Pulmonary artery endothelial cell (primary cell): ENCODE data around the gene AHRR. TPM values are rescaled to one million over a fixed set of nuclear protein-coding genes. Genes with fewer than 3 reads are reported as not detected.
"Not testable (repeated sequence)": the region's sequence is repeated elsewhere in the genome, so short reads cannot be mapped to it uniquely, and the experiment has no call there.

ENCODE experiments used
- DNase-seq: peaks from one replicate; pipeline ENCODE4 v3.0.0-alpha.2; 2011; ENCODE audit warnings: low read depth, low spot score
- total RNA-seq: library from RNA; depleted of rRNA; stranded (reverse); fragments of >200 nt; gene quantifications from 2 replicates; pipeline ENCODE4 v1.2.3, GENCODE V29; 2014

Gene AHRR
- total RNA-seq, 1 donor from 2014 or later: 6.8 TPM

DNA sequence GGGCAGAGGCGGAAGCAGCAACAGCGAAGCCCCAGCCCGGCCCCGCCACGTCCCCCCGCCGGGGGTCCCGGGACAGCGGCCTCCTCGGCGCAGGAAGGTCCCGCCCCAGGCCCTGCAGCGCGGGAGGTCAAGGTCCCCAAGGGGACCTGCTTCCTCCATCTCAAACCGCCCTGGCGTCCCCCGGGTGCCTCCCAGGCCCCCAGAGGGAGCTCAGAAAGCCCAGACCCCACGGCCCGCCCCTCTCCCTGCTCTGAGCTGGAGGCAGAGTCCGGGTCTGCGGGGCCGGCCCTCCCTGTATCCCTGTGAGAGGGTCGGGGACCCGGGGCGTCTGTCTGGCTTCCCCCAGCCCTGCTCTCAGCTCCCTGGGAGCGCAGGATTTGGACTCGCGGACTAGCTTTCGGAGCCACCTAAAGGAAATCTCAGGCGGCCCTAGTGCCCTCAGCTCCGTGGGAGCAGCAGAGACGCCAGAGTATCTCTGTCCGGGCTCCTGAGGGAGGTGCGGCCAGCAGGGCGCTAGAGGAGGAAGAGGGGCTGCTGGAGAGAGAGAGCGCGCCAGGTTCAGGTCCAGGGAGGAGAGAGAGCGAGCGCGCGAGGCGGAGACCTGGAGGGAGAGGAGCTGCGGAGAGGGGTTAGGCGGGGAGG is 152.2 kb downstream of the AHRR start:
- DNase-seq: no peak

DNA sequence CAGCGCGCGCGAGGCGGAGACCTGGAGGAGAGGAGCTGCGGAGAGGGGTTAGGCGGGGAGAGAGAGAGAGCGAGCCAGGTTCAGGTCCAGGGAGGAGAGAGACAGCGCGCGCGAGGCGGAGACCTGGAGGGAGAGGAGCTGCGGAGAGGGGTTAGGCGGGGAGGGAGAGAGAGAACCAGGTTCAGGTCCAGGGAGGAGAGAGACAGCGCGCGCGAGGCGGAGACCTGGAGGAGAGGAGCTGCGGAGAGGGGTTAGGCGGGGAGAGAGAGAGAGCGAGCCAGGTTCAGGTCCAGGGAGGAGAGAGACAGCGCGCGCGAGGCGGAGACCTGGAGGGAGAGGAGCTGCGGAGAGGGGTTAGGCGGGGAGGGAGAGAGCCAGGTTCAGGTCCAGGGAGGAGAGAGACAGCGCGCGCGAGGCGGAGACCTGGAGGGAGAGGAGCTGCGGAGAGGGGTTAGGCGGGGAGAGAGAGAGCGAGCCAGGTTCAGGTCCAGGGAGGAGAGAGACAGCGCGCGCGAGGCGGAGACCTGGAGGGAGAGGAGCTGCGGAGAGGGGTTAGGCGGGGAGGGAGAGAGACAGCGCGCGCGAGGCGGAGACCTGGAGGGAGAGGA is 152.8 kb downstream of the AHRR start:
- DNase-seq: not testable (repeated sequence)

DNA sequence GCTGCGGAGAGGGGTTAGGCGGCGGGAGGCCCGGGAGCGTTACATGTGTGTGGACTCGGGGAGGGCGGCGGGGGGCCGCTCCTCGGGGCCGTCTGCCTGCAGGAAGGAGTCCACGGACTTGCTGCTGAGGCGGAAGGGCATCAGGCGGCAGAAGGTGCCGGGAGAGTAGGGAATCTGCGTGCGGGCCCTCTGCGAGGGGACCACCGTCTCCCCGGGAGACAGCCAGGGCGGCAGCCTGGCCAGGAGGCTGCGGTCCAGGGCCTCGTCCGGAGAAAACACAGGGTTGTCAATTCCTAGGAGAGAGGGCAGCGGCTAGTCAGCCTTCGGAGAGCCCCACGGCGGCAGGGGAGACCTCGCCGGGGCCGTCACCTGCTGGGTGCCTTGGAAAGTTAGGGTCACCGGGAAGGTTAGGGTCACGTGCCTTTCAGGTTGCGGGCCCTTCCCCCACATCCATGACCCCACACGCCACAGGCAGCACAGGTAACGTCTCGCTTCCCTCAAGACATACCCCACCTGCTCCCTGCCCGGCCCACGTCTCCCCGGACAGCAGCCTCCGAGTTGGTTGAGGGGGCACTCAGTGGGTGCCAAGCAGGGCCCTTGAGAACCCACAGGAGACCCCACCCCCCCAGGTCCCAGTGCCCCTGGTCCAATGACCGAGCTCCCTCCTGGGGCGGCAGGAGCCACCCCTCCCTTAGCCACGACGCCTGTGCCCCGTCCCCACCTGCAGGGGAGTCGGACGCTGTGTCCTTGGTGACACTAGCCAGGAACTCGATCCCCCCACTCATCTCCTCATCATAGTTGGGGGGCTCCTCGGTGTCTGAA is 153.5 kb downstream of the AHRR start:
- DNase-seq: no peak

DNA sequence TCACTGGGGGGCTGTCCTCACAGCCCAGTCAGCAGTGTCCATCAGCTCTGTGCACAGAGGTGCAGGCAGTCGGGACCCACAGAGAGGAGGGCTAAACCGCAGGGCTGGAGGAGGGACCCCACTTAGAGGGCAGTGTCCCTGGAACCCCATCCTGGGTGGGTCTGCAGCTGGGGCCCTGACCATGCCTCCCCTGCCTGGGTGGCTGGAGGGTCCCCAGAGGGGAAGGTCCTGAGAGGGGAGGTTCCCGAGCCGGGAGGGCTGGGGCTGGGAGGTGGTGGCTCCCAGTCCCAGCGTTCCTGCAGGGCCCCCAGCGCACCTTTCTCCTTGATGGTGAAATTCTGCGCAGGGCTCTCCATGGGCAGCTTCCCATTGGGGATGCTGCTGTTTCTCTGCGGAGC is 154.2 kb downstream of the AHRR start:
- no peak for DNase-seq

DNA sequence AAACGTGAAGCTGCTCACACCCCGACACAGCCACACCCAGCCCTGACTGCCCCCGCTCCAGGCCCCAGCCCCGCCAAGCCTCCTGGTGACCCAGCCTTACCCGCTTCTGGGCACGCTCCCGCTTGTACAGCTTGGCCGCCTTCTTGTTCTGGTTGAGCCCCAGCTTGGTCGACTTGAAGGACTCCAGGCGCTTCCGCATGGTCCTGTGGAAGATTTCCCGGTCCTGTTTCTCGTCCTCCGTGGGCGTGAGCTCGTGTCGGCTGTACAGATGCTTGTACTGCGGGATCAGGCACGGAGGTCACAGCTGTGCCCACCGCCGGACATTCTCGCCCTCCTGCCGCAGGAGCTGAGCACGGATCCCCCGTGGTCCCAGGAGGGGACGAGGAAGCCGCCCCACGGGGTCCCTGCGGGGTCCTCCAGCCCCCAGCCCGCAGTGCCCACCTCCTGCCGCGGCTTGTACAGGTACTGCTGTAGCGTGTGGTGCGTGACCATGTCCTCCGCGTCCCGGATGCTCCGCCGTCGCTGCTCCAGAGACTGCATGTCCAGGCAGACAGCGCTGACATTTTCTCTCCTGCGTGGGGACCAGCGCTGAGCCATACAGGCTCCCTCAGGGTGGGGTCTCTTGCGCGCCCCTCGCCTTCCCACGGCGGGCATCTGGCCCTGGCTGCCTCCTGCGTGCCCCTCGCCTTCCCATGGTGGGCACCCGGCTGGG is 154.7 kb downstream of the AHRR start:
- DNase-seq: no peak

DNA sequence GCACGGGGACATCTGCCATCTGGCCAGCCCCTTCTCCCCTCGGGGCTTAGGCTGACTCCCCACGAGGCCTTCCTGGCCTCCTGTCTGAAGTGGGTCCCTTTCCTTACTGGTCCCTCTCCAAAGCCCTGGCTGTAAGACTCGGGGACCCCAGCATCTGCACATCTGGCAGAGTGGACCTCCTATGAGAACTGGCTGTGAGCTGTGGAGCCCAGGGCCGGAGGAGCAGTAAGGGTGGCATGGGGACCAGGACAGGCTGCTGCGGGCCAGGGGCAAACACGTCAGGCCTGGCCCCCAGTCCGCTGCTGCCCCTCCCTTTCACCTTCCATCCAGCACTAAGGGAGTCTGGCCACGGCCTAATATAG is 155.3 kb downstream of the AHRR start:
- DNase-seq: no peak

DNA sequence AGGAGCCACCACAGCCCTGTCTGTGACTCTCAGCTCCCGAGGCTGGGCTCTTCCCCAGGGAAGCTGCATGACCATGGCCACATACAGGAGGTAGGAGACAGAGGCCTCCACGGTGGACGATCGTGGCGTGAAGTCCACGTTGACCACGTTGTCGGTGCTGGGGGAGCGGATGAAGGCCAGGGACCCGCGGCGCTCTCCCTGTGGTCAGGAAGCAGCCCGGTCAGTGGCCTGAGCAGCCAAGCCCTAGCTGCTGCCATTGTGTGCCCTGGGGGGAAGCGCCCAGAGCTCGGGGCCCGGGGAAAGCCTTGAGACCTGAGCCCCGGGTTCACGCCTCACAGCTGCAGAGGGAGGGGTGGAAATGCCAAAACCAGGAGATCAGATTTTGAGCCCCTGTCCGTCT is 155.7 kb downstream of the AHRR start:
- DNase-seq: no peak

DNA sequence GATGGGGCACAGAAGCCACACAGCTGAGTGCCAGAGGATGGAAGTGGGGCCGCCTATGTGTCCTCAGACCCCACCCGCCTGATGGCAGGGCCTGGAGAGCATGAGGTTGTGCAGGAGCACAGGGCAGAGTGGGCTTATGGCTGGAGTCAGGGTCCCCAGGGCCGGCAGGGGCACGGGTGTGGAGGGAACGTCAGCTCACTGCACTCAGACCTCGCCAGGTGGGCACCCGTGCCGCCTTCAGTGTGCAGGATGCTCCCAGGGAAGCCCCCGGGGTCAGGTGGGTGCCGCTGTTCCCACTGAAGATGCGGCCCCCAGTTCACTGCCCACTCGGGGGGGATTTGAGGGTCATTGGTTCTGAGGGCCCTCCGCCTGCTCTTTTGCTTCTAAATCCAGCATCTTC is 156.4 kb downstream of the AHRR start:
- no peak for DNase-seq

DNA sequence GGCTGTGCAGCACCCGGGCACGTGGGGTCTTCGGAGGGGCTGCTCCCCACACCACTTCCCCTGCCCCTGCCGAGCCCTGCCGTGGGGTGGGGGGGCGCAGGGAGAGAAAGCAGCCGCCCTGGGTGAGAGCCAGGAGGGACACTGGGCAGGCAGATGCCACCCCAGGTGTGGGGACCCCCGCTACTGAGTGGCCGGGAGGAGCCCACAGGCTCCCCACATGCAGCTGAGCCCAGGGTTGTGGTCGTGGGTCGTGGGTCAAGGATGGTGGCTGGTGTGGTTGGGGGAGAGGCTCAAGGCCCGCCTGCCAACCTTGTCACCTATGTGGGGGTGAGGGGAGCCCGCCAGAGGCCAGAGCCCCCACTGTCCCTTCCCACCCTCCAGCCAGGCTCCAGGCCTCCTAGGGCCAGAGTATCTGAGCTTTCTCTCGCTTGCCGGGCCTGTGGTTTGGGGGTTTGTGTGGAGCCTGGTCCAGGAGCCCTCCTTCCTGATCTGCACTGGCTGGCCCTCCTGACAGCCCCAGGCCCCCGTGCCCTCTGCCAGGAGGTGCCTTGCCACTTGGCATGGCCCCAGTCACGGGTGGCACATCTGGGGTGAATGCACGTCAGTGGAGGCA is 157.0 kb downstream of the AHRR start:
- no peak for DNase-seq

DNA sequence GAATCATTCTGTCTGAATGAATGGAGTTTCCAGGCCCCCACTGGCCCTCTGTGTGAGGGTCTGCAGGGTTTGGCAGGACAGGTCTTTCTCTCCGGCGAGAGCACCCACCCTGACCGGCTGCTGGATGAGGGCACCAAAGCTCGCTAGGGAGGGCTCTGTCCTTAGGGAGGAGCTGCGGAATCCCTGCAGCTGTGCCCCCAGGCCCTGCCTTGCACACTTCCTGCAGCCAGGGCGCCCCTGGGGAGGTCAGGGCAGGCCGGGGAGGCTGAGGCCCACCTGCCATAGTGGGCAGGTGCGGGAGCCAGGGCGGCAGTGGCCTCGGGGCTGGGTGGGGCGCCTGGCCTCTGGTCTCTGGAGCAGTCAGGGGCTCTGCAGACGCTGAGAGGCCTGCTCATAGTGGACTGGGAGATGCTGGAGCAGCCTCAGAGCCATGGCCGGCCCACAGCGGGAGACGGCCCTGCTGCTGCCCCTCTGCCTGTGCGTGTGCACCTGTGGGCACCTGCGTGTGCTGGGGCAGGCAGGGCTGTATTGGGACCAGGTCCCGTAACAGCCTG is 157.5 kb downstream of the AHRR start:
- no peak for DNase-seq

DNA sequence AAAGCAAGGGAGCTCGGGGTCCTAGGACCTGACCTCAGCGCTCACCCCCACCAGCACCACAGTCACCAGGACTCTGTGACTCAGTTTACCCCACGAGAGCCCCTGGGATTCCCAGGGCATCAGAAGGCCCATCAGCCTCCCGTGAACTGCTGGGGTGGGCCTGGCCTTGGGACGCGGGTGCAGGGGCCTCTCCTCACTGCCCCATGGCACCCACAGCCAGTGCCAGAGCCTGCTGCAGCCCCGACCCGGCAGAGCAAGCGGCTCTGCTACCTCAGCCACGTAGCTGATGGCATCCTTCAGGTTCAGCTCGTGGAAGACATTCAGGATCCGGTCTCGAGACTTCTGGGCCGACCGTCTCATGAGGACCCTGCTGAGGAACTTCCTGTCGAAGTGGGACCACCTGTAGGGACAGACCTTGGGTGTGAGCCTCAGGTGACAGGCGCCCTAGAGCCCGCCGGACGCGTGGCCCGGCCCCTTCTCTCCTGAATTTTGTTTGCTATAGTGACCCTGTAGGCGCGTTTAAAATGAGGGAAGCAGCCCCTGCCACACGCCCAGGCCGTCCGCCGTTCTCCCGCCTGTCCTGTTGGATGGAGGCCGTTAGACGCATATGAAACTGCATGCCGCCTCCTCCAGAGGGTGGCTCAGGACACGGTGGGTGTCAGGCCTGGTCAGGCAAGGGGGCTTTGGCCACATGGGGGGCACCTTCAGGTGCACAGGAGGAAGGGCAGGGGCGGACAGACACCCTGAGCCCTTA is 158.2 kb downstream of the AHRR start:
- DNase-seq: no peak

DNA sequence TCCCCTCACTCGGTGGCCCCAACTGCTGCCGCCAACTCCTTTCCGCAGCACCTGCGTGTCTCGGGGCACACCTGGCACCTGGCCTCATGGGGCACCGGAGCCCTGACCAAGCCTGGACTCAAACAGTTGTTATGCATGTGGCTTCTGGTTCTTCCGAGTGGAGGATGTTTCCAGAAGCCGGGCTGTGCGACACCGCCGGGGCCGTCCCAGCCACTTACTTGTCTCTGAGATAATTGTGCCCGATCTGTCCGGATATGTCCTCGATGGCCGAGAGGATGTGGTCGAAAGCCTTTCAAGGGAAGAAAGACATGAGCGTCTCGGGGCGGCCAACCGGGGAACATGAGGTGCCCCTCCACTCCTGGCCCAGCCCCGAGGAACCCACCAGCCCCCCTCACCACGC is 159.8 kb downstream of the AHRR start:
- DNase-seq: no peak

DNA sequence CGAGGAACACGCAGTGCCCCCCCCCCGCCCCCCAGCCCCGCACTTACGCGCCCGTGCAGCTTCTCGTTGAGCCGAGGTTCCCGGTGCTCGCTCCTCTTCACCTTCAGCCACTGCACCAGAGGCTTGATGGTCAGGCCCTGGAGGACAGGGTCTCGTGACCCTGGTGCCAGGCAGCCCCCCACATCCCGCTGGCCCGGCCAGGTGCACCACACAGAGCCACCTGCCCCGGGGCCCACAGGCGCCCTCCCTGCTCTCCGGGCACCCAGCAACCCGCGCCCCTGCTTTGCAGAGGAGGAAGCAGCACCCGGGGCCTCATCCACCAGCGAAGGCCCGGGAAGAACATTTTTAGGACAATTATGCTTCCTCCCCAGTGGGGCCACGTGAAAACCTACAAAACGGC is 160.5 kb downstream of the AHRR start:
- DNase-seq: no peak

DNA sequence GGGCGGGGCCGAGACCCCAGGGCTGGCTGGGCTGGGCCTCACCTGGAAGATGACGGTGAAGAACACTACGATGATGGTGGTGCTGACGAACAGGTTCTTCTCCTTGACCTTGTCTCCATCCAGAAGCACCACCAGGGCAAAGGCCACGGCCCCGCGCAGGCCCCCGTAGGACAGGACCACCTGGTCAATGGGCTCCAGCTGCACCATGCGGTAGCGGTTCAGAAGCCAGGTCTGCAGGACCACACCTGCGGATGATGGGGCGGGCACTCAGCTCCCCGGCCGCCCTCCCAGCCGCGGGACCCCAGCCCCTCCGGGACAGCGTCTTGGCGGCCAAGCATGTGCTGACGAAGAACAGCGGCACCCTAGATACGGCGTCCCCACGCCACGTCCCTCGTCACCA is 161.0 kb downstream of the AHRR start:
- no peak for DNase-seq

DNA sequence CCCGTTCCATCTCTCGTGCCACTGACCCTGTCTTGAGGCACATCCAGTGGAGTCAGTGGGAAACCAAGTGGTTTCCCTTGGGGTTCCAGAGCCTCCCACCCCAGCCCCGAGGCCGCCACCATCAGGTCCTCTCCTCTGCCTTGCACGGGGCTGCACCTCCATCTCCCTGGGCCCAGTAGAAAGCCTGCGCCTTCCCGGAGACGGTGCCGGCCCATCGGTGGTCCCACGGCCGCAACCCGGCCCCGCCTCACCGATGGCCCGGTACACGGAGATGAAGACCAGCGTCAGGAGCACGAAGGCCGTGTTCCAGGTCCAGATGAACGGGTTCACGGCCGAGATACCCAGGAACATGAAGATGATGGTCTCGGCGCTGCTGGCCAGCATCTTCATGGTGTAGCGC is 161.5 kb downstream of the AHRR start:
- DNase-seq: no peak

DNA sequence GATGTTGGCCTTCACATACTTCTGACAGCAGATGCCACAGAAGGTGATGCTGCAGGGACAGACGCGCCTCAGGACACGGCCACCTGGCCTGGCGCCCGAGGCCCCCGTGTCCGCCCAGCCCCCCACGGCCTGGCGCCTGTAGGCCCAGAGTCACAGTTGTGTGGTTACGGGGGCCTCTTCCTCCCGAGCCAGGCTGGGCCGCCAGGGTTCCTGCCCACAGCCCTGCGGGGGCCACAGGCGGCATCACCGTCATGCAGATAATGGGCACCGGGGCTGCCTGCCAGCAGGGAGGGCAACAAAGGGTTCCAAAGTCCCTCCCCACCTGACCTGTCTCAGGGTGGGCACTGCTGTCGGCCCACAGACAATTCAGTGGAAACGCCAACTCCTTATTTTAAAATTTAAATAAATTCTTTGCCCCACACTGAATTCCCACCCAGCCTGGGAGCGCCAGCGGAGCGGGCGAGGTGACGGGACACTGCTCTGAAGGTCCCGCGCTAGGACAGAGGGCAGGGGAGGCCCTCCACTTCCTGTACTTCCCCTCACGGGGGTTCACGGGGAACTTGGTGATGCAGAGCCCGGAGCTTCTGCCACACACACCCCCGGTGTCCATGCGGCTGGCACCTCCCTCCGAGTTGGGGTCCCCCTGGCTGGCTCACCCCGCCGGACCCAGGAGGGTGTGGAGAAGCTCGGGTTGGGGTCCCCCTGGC is 162.1 kb downstream of the AHRR start:
- DNase-seq: no peak

DNA sequence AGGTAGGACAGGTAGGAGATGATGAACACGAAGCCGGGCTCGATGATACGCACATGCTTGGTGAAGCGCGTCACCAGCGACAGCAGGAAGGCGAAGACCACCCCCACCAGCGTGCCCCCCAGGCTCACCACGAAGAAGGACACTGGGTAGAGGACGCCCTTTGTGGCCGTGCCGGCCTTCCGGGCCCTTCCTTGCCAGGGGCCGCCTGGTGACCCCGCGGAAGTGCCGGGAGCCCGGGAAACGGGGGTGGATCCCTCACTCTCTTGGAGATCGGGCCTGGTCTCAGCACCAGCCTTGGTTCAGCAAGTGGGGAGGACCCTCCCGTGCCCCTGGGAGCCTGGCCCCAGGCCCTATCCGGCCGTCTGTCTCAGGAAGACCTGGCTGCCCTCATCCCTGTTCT is 163.0 kb downstream of the AHRR start:
- no peak for DNase-seq

DNA sequence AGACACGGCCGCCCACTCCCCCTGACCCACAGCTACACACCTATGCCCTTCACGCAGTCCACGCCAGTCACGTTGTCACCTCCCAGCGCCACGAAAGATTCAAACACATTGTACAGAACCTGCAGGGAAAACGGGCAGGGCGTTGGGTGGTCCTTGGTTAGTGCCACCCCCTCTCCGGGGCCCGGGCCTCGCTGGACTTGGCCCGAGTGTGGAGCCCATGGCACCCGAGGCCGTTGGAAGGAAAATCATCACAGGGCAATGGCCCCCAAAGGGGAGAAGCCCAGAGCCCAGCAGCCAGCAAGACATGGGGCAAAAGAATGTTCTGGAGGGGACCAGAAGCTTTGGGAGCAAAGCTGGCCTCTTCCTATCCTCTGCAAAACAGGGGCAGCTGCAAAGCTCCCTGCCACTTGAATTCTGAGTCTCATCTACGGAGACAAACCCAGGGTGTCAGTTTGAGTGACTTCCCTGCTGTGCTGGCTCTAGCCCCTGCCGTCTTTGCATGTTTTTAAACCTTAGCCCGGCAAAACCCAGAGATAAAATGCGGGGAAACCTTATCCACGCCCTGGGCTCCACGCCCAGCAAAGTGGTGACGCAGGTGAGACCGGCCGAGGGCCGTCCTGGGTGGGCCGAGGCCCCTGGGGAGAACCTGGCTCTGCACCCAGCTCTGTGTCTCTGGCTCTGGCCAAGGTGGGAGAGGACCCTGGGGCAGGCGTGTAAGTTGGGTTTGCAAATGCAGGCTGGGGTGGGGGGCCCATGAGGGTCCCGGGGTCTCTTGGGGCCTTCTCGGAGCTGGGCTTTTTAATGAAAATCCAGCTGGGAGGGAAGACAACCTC is 163.8 kb downstream of the AHRR start:
- no peak for DNase-seq

DNA sequence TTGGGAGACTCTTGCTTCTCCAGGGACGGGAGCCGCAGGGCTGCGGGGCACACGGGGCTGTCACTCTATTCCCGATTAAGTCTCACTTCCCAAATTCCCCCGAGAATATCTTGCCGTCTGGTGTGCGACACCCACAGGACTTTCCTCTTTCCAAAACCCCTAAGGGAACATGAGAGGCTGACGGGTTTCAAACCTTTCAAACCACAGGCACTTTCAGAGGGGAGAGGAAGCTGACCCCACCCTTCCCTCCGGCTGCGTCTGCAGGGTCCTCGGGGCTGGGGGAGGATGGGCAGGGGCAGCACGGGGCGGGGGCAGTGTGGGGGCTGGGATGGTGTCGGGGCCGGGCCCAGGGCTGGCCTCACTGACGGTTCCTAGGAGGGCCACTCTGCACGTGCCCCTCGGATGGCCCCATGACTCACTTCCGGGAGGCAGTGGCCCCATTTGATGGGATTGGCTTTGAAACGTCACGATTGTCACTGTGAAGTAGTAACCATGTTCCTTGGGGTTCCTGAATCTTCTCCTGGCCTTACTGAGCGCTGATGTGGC is 164.5 kb downstream of the AHRR start:
- DNase-seq: no peak
